H1 (cell line): ENCODE results near the gene GJD4. TPM values are rescaled to one million over a fixed set of nuclear protein-coding genes. Genes with fewer than 3 reads are reported as not detected.
A peak's percentile ranks its signal among the peaks of the same experiment; 100 is the strongest.

ENCODE experiments used
- CTCF ChIA-PET: fragments of 300-600 bp; sonication (Branson Sonifier 250); formaldehyde crosslinking; loops from one replicate; lab custom pipeline; 2021; ENCODE audit not compliant: partially characterized antibody; lab: Charles Lee
- POLR2A ChIA-PET: fragments of 300-600 bp; sonication (Branson Sonifier 250); formaldehyde crosslinking; loops from one replicate; lab custom pipeline; 2021; ENCODE audit warnings: inconsistent platforms; ENCODE audit not compliant: partially characterized antibody; lab: Charles Lee
- DNase-seq, 2 experiments: peaks; one replicate each; pipeline versions ENCODE4 v3.0.0 to v3.0.0-alpha.2; 2010 to 2022; ENCODE audit warnings: low spot score in 2 of 2, low read depth in 1 of 2, mixed read lengths in 1 of 2
- FAIRE-seq: peaks from 2 replicates; lab custom pipeline; 2011; peaks lifted over from hg19 to GRCh38; lab: Jason Lieb, UNC
- H2AFZ ChIP-seq: 2 replicates; pipeline ENCODE4 v1.8.1; 2012; ENCODE audit warnings: low read length, inconsistent platforms
- H2AK5ac ChIP-seq: 2 replicates; pipeline ENCODE4 v1.6.1; 2013; ENCODE audit warnings: low read depth, low read length
- H2BK120ac ChIP-seq: replicated peaks from 2 replicates; pipeline ENCODE3; 2013; ENCODE audit warnings: low read depth, low read length, inconsistent platforms
- H2BK12ac ChIP-seq: 2 replicates; pipeline ENCODE4 v1.6.1; 2013; ENCODE audit warnings: low read depth, low read length
- H2BK15ac ChIP-seq: 2 replicates; pipeline ENCODE4 v1.6.1; 2013; ENCODE audit warnings: low read length
- H2BK20ac ChIP-seq: 2 replicates; pipeline ENCODE4 v1.6.1; 2013; ENCODE audit warnings: low read length
- H2BK5ac ChIP-seq: 2 replicates; pipeline ENCODE4 v1.6.1; 2013; ENCODE audit warnings: low read depth, low read length
- H3K14ac ChIP-seq: 2 replicates; pipeline ENCODE4 v1.6.1; 2013; ENCODE audit warnings: inconsistent platforms; ENCODE audit not compliant: insufficient read length
- H3K18ac ChIP-seq: 2 replicates; pipeline ENCODE4 v1.6.1; 2013; ENCODE audit warnings: low read length; ENCODE audit errors: extremely low read depth
- H3K23ac ChIP-seq: 2 replicates; pipeline ENCODE4 v1.6.1; 2013; ENCODE audit warnings: inconsistent platforms; ENCODE audit not compliant: insufficient read length
- H3K23me2 ChIP-seq: 2 replicates; pipeline ENCODE4 v1.6.1; 2013; ENCODE audit warnings: low read depth, low read length
- H3K27ac ChIP-seq: 2 replicates; pipeline ENCODE4 v1.6.1; 2011; ENCODE audit warnings: low read depth, low read length, inconsistent platforms
- H3K27me3 ChIP-seq, 4 experiments: replicated peaks in 1 of 4; 1 replicate in 1 of 4; 2 replicates in 3 of 4; pipeline versions ENCODE4 v1.6.1 to v1.8.1; 2011 to 2013; ENCODE audit warnings: low read length in 3 of 4, mild to moderate bottlenecking in 3 of 4, inconsistent platforms in 2 of 4, mixed read lengths in 2 of 4, moderate library complexity in 1 of 4; ENCODE audit not compliant: control insufficient read depth in 3 of 4, insufficient read depth in 3 of 4; ENCODE audit errors: extremely low read depth in 1 of 4
- H3K36me3 ChIP-seq, 4 experiments: 2 replicates each; pipeline versions ENCODE4 v1.6.1 to v1.8.1; 2011 to 2013; ENCODE audit warnings: mild to moderate bottlenecking in 4 of 4, low read length in 3 of 4, moderate library complexity in 2 of 4, control low read depth in 1 of 4, inconsistent platforms in 1 of 4; ENCODE audit not compliant: insufficient read depth in 4 of 4, control insufficient read depth in 2 of 4
- H3K4ac ChIP-seq: replicated peaks from 2 replicates; pipeline ENCODE3; 2013; ENCODE audit warnings: low read length, low read depth, mixed read lengths, inconsistent platforms; ENCODE audit not compliant: insufficient read length
- H3K4me1 ChIP-seq, 4 experiments: replicated peaks in 1 of 4; 1 replicate in 1 of 4; 2 replicates in 3 of 4; pipeline versions ENCODE4 v1.6.1 to v1.8.1; 2011 to 2013; ENCODE audit warnings: low read length in 3 of 4, inconsistent platforms in 2 of 4, mixed read lengths in 1 of 4; ENCODE audit not compliant: insufficient read depth in 4 of 4, control insufficient read depth in 3 of 4
- H3K4me2 ChIP-seq, 2 experiments: 2 replicates each; pipeline versions ENCODE4 v1.6.1 to v1.8.1; 2011 to 2013; ENCODE audit warnings: low read depth in 2 of 2, low read length in 2 of 2, control low read depth in 1 of 2, inconsistent platforms in 1 of 2, mild to moderate bottlenecking in 1 of 2; ENCODE audit not compliant: insufficient read depth in 1 of 2
- H3K4me3 ChIP-seq, 4 experiments: fragments of 200-600, 300-600 bp in 1 of 4; sonication (generic), shearing (Covaris generic), sonication (Bioruptor Twin) in 1 of 4; 2 replicates each; pipeline versions ENCODE4 v1.5.1 to v1.8.1; 2011 to 2016; ENCODE audit warnings: low read length in 4 of 4, low read depth in 3 of 4, control low read depth in 2 of 4, inconsistent platforms in 2 of 4, mild to moderate bottlenecking in 2 of 4, mixed read lengths in 1 of 4, moderate library complexity in 1 of 4; ENCODE audit not compliant: insufficient read depth in 2 of 4; ENCODE audit errors: extremely low read depth in 1 of 4
- H3K56ac ChIP-seq: replicated peaks from 2 replicates; pipeline ENCODE3; 2013; ENCODE audit warnings: low read depth, mild to moderate bottlenecking, mixed read lengths, low read length, inconsistent platforms; ENCODE audit not compliant: insufficient read length
- H3K79me1 ChIP-seq: 2 replicates; pipeline ENCODE4 v1.6.1; 2013; ENCODE audit warnings: low read depth, low read length, control low read depth
- H3K79me2 ChIP-seq, 2 experiments: 2 replicates each; pipeline versions ENCODE4 v1.6.1 to v1.8.1; 2012 to 2013; ENCODE audit warnings: low read length in 2 of 2, mild to moderate bottlenecking in 2 of 2, inconsistent platforms in 1 of 2; ENCODE audit not compliant: insufficient read depth in 2 of 2, control insufficient read depth in 1 of 2
- H3K9ac ChIP-seq, 4 experiments: replicated peaks in 1 of 4; 1 replicate in 1 of 4; 2 replicates in 3 of 4; pipeline versions ENCODE4 v1.6.1 to v1.8.1; 2011 to 2013; ENCODE audit warnings: low read depth in 3 of 4, low read length in 3 of 4, control low read depth in 2 of 4, mild to moderate bottlenecking in 2 of 4, moderate library complexity in 2 of 4, inconsistent platforms in 1 of 4; ENCODE audit errors: extremely low read depth in 1 of 4
- H3K9me3 ChIP-seq, 2 experiments: 2 replicates each; pipeline versions ENCODE4 v1.6.1 to v1.8.1; 2012 to 2013; ENCODE audit warnings: mild to moderate bottlenecking in 2 of 2, moderate library complexity in 2 of 2, control low read depth in 1 of 2, inconsistent platforms in 1 of 2, low read depth in 1 of 2, low read length in 1 of 2, mixed read lengths in 1 of 2; ENCODE audit not compliant: insufficient read depth in 2 of 2
- H4K20me1 ChIP-seq, 2 experiments: replicated peaks in 1 of 2; 2 replicates each; pipeline versions ENCODE3 to v1.8.1; 2011 to 2013; ENCODE audit warnings: inconsistent platforms in 2 of 2, low read length in 2 of 2, mild to moderate bottlenecking in 1 of 2; ENCODE audit not compliant: insufficient read depth in 2 of 2, control insufficient read depth in 1 of 2
- H4K5ac ChIP-seq: 2 replicates; pipeline ENCODE4 v1.6.1; 2013; ENCODE audit warnings: low read length, low read depth, mixed read lengths, inconsistent platforms; ENCODE audit not compliant: insufficient read length
- H4K8ac ChIP-seq: 2 replicates; pipeline ENCODE4 v1.8.0; 2013; ENCODE audit warnings: mild to moderate bottlenecking, moderate library complexity, low read length, inconsistent platforms; ENCODE audit not compliant: insufficient read depth; ENCODE audit errors: extremely low read depth
- H4K91ac ChIP-seq: replicated peaks from 2 replicates; pipeline ENCODE3; 2013; ENCODE audit warnings: low read length, mixed read lengths, inconsistent platforms; ENCODE audit not compliant: insufficient read length
- BACH1 ChIP-seq: IDR thresholded peaks from 2 replicates; pipeline ENCODE4 v1.6.1; 2012; ENCODE audit warnings: low read length, improper control_type of control experiment
- CHD1 ChIP-seq: IDR thresholded peaks from 2 replicates; pipeline ENCODE4 v1.6.1; 2012; ENCODE audit warnings: low read depth, low read length, improper control_type of control experiment
- GABPA ChIP-seq: IDR thresholded peaks from 2 replicates; pipeline ENCODE4 v1.6.1; 2011; ENCODE audit warnings: mild to moderate bottlenecking, low read length, moderate library complexity, borderline replicate concordance; ENCODE audit not compliant: insufficient read depth
- RAD21 ChIP-seq, 2 experiments: IDR thresholded peaks in 1 of 2; conservative IDR thresholded peaks in 1 of 2; 2 replicates each; pipeline ENCODE4 v1.6.1; 2011; ENCODE audit warnings: low read depth in 2 of 2, low read length in 2 of 2, improper control_type of control experiment in 1 of 2, inconsistent platforms in 1 of 2, mild to moderate bottlenecking in 1 of 2, moderate library complexity in 1 of 2
- WGBS, 2 experiments: shearing (Covaris generic) in 1 of 2; methylation state at CpG; one replicate each; pipeline versions ENCODE4 v1.1.6 to v1.1.7; 2013 to 2015; ENCODE audit warnings: low lambda C conversion rate in 2 of 2, mixed read lengths in 2 of 2, inconsistent platforms in 1 of 2, low coverage in 1 of 2, missing lambda C conversion rate in 1 of 2; ENCODE audit not compliant: insufficient replicate concordance in 2 of 2, insufficient coverage in 1 of 2, insufficient read length in 1 of 2; ENCODE audit errors: extremely low coverage in 1 of 2, missing lambda C conversion rate in 1 of 2; 5-methylcytosine and 5-hydroxymethylcytosine counted together
- polyA plus RNA-seq, 7 experiments: library from polyadenylated mRNA; depleted of rRNA in 3 of 7; stranded (reverse) in 5 of 7; unstranded in 2 of 7; fragments of >200 nt in 5 of 7; fragments of 200-250 nt in 2 of 7; gene quantifications; 1 replicate in 5 of 7; 2 replicates in 1 of 7; 4 replicates in 1 of 7; pipeline versions ENCODE4 v1.2.1 to v1.2.3, GENCODE V29; 2011 to 2013; ENCODE audit warnings: missing spikeins in 2 of 7, mixed read lengths in 2 of 7
- total RNA-seq: library from RNA; stranded (reverse); fragmentation: NEBNext Ultra II Directional; extraction: Animal tissue kit (Norgen Biotek cat#: 25700); gene quantifications from 2 replicates; pipeline ENCODE4 v1.2.1, GENCODE V29; 2021
- TF ChIP-seq, protein P1 (sequence below), 3 experiments: IDR thresholded peaks; 1 replicate in 2 of 3; 2 replicates in 1 of 3; pipeline versions ENCODE4 v1.5.1 to v1.6.1; 2011; ENCODE audit warnings: low read length in 3 of 3, mild to moderate bottlenecking in 3 of 3, inconsistent platforms in 2 of 3, low read depth in 1 of 3, moderate library complexity in 1 of 3; ENCODE audit not compliant: insufficient read depth in 1 of 3; ENCODE audit errors: control extremely low read depth in 1 of 3

The GJD4 gene
- total and polyA plus RNA-seq, 2 of the 8 experiments (the other 6 are each of a cell fraction or from before 2014, with no cell fraction given): not detected

DNA sequence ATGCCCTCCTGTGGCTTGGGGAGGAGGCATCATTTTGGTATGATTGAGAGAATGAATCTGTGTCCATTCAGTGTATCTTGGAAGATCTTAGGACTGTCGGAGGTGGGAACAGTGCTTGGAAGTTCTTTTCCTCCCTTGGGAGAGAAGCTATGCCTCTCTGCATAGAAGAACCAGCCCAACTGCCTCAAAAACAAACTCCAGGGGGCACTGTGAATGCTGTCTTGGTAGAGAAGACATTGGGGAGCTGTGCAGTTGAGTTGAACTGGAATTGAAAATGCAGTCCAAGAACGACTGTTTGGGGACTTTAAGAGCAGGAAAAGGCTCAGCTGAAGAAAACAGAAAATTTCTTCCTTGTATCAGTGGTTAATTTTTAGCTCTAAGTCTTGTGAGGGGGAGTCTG lies 4.9 kb upstream of the GJD4 start:
- Histone ChIP-seq H4K5ac (no peak overlapping the region), H2BK5ac (no peak overlapping the region), H2BK120ac (no peak overlapping the region), H2BK12ac (no peak overlapping the region), H3K9me3 (no peaks in the 10 kb centered on the region), H4K8ac (no peak overlapping the region), H3K79me2 (no peaks in the 10 kb centered on the region), H4K91ac (no peak overlapping the region), H3K27ac (no peak overlapping the region), H4K20me1 (no peaks in the 10 kb centered on the region), H3K9ac (no peak overlapping the region), H3K27me3 (no peaks in the 10 kb centered on the region), H3K56ac (no peak overlapping the region), H3K4ac (no peak overlapping the region), H3K79me1 (no peaks in the 10 kb centered on the region), H2BK20ac (0 out of 2 replicates have a peak overlapping the region, but pooled peaks have one; percentile 86), H2BK15ac (peak overlapping the region; percentile 61; the same call in 1 of the 2 replicates), H3K4me3 (no peak overlapping the region), H2AK5ac (no peak overlapping the region), H3K36me3 (no peaks in the 10 kb centered on the region), H2AFZ (no peak overlapping the region), H3K18ac (no peak overlapping the region; the same call in 1 of the 2 replicates), H3K4me2 (no peak overlapping the region), H3K23me2 (0 out of 2 replicates have a peak, but pooled peaks cover under 1% of the 10 kb centered on the region), H3K14ac (no peak overlapping the region), H3K23ac (no peak overlapping the region), H3K4me1 (peaks cover 0 to 4% (median 2%) of the 10 kb centered on the region in 4 experiments; a peak in 3 of 7 replicates)
- TF ChIP-seq CHD1 (no peak), RAD21 (IDR thresholded peaks at IDR 0.05 in 1 of 2, conservative IDR thresholded peaks at IDR 0.05 in 1 of 2; ENCODE audit: low read depth in 2 of 2, low read length in 2 of 2) (peak in 1 of 2 experiments; percentile 5; a peak in 2 of 4 replicates), BACH1 (no peak), GABPA (no peak)
- TF ChIP-seq, protein P1, sequence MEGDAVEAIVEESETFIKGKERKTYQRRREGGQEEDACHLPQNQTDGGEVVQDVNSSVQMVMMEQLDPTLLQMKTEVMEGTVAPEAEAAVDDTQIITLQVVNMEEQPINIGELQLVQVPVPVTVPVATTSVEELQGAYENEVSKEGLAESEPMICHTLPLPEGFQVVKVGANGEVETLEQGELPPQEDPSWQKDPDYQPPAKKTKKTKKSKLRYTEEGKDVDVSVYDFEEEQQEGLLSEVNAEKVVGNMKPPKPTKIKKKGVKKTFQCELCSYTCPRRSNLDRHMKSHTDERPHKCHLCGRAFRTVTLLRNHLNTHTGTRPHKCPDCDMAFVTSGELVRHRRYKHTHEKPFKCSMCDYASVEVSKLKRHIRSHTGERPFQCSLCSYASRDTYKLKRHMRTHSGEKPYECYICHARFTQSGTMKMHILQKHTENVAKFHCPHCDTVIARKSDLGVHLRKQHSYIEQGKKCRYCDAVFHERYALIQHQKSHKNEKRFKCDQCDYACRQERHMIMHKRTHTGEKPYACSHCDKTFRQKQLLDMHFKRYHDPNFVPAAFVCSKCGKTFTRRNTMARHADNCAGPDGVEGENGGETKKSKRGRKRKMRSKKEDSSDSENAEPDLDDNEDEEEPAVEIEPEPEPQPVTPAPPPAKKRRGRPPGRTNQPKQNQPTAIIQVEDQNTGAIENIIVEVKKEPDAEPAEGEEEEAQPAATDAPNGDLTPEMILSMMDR (IDR thresholded peaks at IDR 0.05; ENCODE audit: control extremely low read depth in 1 of 3, insufficient read depth in 1 of 3, low read depth in 1 of 3, low read length in 3 of 3): peak in 2 of 3 experiments; percentile 20 to 26; a peak in 2 of 4 replicates
- WGBS, 2 experiments: 81% methylated on average over 2 of the region's 2 CpGs; no CpG with 5 or more reads in 1 of the 2 experiments
- CTCF ChIA-PET: interaction anchor here (0.6 to 2.1 kb wide), 16 partner anchors 9 to 404 kb away, joined by 3 to 12 read pairs (median 4); no protein-coding TSS in a partner anchor
- POLR2A ChIA-PET: no interaction called here
- DNase-seq: no peak
- FAIRE-seq: peak; percentile 36
